Keratinocyte (primary cell): Measurements from ENCODE around the gene INPP4B. TPM values are rescaled to one million over a fixed set of nuclear protein-coding genes. Genes with fewer than 3 reads are reported as not detected.

Experiments used
- DNase-seq: peaks from one replicate; pipeline ENCODE4 v3.0.0-alpha.2; 2011; ENCODE audit warnings: low read depth, missing footprints, low spot score
- FAIRE-seq: peaks from 2 replicates; lab custom pipeline; 2011; peaks lifted over from hg19 to GRCh38; lab: Jason Lieb, UNC
- H2AFZ ChIP-seq: 2 replicates; pipeline ENCODE4 v1.6.0; 2012; ENCODE audit warnings: low read length, control low read depth, inconsistent platforms; ENCODE audit not compliant: control insufficient read depth
- H3K27ac ChIP-seq: 2 replicates; pipeline ENCODE4 v1.5.1; 2011; ENCODE audit warnings: low read length; ENCODE audit not compliant: control insufficient read depth, insufficient read depth
- H3K27me3 ChIP-seq: 3 replicates; pipeline ENCODE4 v1.6.0; 2011; ENCODE audit warnings: low read length; ENCODE audit not compliant: control insufficient read depth, insufficient read depth; ENCODE audit errors: extremely low read depth
- H3K36me3 ChIP-seq, 2 experiments: 2 replicates in 1 of 2; 3 replicates in 1 of 2; pipeline ENCODE4 v1.5.1; 2011; ENCODE audit warnings: low read length in 2 of 2, mild to moderate bottlenecking in 1 of 2; ENCODE audit not compliant: control insufficient read depth in 2 of 2, insufficient read depth in 2 of 2; ENCODE audit errors: extremely low read depth in 1 of 2
- H3K4me1 ChIP-seq: 3 replicates; pipeline ENCODE4 v1.5.1; 2011; ENCODE audit warnings: low read length; ENCODE audit not compliant: control insufficient read depth, insufficient read depth; ENCODE audit errors: extremely low read depth
- H3K4me2 ChIP-seq: 3 replicates; pipeline ENCODE4 v1.6.0; 2011; ENCODE audit warnings: low read depth, low read length; ENCODE audit not compliant: control insufficient read depth, insufficient read depth; ENCODE audit errors: extremely low read depth
- H3K4me3 ChIP-seq, 3 experiments: fragments of 200-600 bp in 1 of 3; sonication (generic) in 1 of 3; 2 replicates in 2 of 3; 3 replicates in 1 of 3; pipeline ENCODE4 v1.5.1; 2011 to 2016; ENCODE audit warnings: low read length in 3 of 3, mild to moderate bottlenecking in 3 of 3, control low read depth in 2 of 3, inconsistent platforms in 1 of 3, low read depth in 1 of 3, mixed read lengths in 1 of 3, mixed run types in 1 of 3, moderate library complexity in 1 of 3; ENCODE audit not compliant: control insufficient read depth in 2 of 3, insufficient read depth in 2 of 3; ENCODE audit errors: extremely low read depth in 1 of 3
- H3K79me2 ChIP-seq: 2 replicates; pipeline ENCODE4 v1.6.0; 2012; ENCODE audit warnings: low read length; ENCODE audit not compliant: control insufficient read depth, insufficient read depth
- H3K9ac ChIP-seq: 3 replicates; pipeline ENCODE4 v1.6.0; 2011; ENCODE audit warnings: low read length; ENCODE audit not compliant: control insufficient read depth, insufficient read depth; ENCODE audit errors: extremely low read depth
- H3K9me1 ChIP-seq: 3 replicates; pipeline ENCODE4 v1.6.0; 2011; ENCODE audit warnings: low read length; ENCODE audit not compliant: control insufficient read depth, insufficient read depth; ENCODE audit errors: extremely low read depth
- H3K9me3 ChIP-seq: 2 replicates; pipeline ENCODE4 v1.5.1; 2012; ENCODE audit warnings: low read depth, low read length; ENCODE audit not compliant: control insufficient read depth
- H4K20me1 ChIP-seq: 3 replicates; pipeline ENCODE4 v1.6.0; 2011; ENCODE audit warnings: low read length; ENCODE audit not compliant: control insufficient read depth, insufficient read depth; ENCODE audit errors: extremely low read depth
- CTCF ChIP-seq, 3 experiments: IDR thresholded peaks in 1 of 3; conservative IDR thresholded peaks in 1 of 3; optimal IDR thresholded peaks in 1 of 3; 2 replicates in 2 of 3; 3 replicates in 1 of 3; pipeline versions ENCODE3 to v1.5.1; 2011; ENCODE audit warnings: low read length in 3 of 3, mild to moderate bottlenecking in 3 of 3, moderate library complexity in 2 of 3, control low read depth in 1 of 3, inconsistent platforms in 1 of 3; ENCODE audit not compliant: insufficient read depth in 2 of 3; ENCODE audit errors: extremely low read depth in 1 of 3
- EZH2 ChIP-seq: IDR thresholded peaks from one replicate; pipeline ENCODE4 v1.6.1; 2012; ENCODE audit warnings: inconsistent platforms, mild to moderate bottlenecking, low read length, moderate library complexity
- dilution Hi-C: fragments of 300-500 bp; cut with MboI; formaldehyde crosslinking; loops from one replicate; pipeline ENCODE4 v1.7.0; 2020; ENCODE audit warnings: low sequenced_read_pairs; ENCODE audit not compliant: extremely low pct_ligation_motif_present
- polyA plus RNA-seq, 5 experiments: library from polyadenylated mRNA; depleted of rRNA in 3 of 5; stranded (reverse) in 3 of 5; stranded (forward) in 1 of 5; unstranded in 1 of 5; fragments of >200 nt; gene quantifications; 1 replicate in 1 of 5; 2 replicates in 3 of 5; 3 replicates in 1 of 5; pipeline versions ENCODE4 v1.2.1 to v1.2.3, GENCODE V29; 2011 to 2012; ENCODE audit warnings: missing spikeins in 2 of 5, low read depth in 1 of 5, low replicate concordance in 1 of 5

The INPP4B gene
- polyA plus RNA-seq, 1 donor (not counting 4 experiments of a cell fraction or from before 2014, with no cell fraction given), result 50.2 TPM

- no peaks in the 10 kb centered on the region for H3K9me3 ChIP-seq
- H3K4me1 ChIP-seq, result peaks cover 49% of the 10 kb centered on the region
- peak; percentile 69 for FAIRE-seq
- peak overlapping the region; percentile 99 for H3K27ac ChIP-seq
- peak overlapping the region; percentile 52 for H2AFZ ChIP-seq
- no peak for TF ChIP-seq EZH2
- TF ChIP-seq CTCF (optimal IDR thresholded peaks at IDR 0.05 in 1 of 3, IDR thresholded peaks at IDR 0.05 in 1 of 3, conservative IDR thresholded peaks at IDR 0.05 in 1 of 3; ENCODE audit: extremely low read depth in 1 of 3, insufficient read depth in 2 of 3, low read length in 3 of 3), result no peak
- H3K4me2 ChIP-seq, result peak overlapping the region; percentile 84
- H3K9ac ChIP-seq, result peak overlapping the region; percentile 89
- no peak for DNase-seq
- dilution Hi-C loops, result no loop called here
- H3K4me3 ChIP-seq, result peak overlapping the region in 2 of 3 experiments; percentile 75 to 78
- H3K27me3 ChIP-seq, result no peaks in the 10 kb centered on the region
- H4K20me1 ChIP-seq, result no peaks in the 10 kb centered on the region
- peaks cover 30% of the 10 kb centered on the region for H3K79me2 ChIP-seq
- peaks cover 6 to 8% of the 10 kb centered on the region in 2 experiments for H3K36me3 ChIP-seq
- H3K9me1 ChIP-seq, result no peaks in the 10 kb centered on the region
Measured at GRCh38 chr4:142406499-142406835, 439.6 kb downstream of the INPP4B start.

GRCh38 chr4:142405695-142406498 lies 440.2 kb downstream of the INPP4B start:
- TF ChIP-seq EZH2 (no peak), CTCF (optimal IDR thresholded peaks at IDR 0.05 in 1 of 3, IDR thresholded peaks at IDR 0.05 in 1 of 3, conservative IDR thresholded peaks at IDR 0.05 in 1 of 3; ENCODE audit: extremely low read depth in 1 of 3, insufficient read depth in 2 of 3, low read length in 3 of 3) (no peak)
- Histone ChIP-seq H4K20me1 (no peaks in the 10 kb centered on the region), H3K36me3 (peaks cover 6 to 11% of the 10 kb centered on the region in 2 experiments), H3K79me2 (peaks cover 36% of the 10 kb centered on the region), H3K27me3 (no peaks in the 10 kb centered on the region), H3K9me3 (no peaks in the 10 kb centered on the region), H3K4me1 (peaks cover 54% of the 10 kb centered on the region), H2AFZ (peak overlapping the region; percentile 52), H3K27ac (peak overlapping the region; percentile 99), H3K9me1 (no peaks in the 10 kb centered on the region), H3K9ac (peak overlapping the region; percentile 89), H3K4me2 (peak overlapping the region; percentile 84), H3K4me3 (peak overlapping the region; percentile 54 to 78 (median 75))
- no peak for DNase-seq
- FAIRE-seq, result no peak
- dilution Hi-C loops, result no loop called here
